HPDE6-E6E7 (cell line): ENCODE results near the gene ZNF586.
"Not testable (repeated sequence)": the region's sequence is repeated elsewhere in the genome, so short reads cannot be mapped to it uniquely, and the experiment has no call there.

Experiments used
- DNase-seq: peaks from one replicate; pipeline ENCODE4 v3.0.0; 2011; ENCODE audit warnings: missing footprints; ENCODE audit errors: extremely low spot score

The ZNF586 gene

GRCh38 chr19:57823155-57823554 lies 53.7 kb downstream of the ZNF586 start:
- not testable (repeated sequence) for DNase-seq

DNA sequence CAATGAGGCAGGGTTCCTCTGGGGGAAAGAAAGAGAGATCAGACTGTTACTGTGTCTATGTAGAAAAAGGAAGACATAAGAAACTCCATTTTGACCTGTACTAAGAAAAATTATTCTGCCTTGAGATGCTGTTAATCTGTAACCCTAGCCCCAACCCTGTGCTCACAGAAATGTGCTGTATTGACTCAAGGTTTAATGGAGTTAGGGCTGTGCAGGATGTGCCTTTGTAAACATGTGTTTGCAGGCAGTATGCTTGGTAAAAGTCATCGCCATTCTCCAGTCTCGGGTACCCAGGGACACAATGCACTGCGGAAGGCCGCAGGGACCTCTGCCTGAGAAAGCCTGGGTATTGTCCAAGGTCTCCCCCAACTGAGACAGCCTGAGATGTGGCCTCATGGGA lies 54.1 kb downstream of the ZNF586 start:
- not testable (repeated sequence) for DNase-seq

DNA sequence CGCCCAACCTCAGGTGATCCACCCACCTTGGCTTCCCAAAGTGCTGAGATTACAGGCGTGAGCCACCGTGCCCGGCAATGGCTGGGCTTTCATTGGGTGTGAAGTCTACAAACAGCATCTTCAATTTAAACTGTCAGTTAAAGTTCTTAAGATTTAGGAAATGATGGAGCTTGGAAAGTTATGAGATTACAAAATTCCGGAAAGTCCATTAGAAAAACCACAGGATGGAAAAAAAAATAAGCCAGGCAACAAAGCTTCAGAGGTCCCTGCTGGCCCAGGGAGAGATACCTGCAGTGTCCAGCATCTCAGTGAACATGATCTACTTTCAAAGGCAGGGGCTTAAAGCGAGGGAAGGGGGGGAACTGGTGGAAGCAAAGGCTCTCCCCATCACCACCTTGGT lies 56.0 kb downstream of the ZNF586 start:
- DNase-seq, result no peak

- DNase-seq, result no peak
Observed at GRCh38 chr19:57829316-57829715, 59.8 kb downstream of the ZNF586 start.

- DNase-seq, result peak; percentile 71
Observed at GRCh38 chr19:57830071-57830602, 60.7 kb downstream of the ZNF586 start, which contains the start of gene ZNF587B. TSS of gene ZNF587B (plus strand) at chr19:57830299. CDS start at chr19:57830529, 230 bp downstream.
